Caco-2 (cell line): ENCODE measurements around the gene COX17. TPM values are rescaled to one million over a fixed set of nuclear protein-coding genes. Genes with fewer than 3 reads are reported as not detected.

ENCODE experiments used
- BruUV-seq: library from RNA; stranded (reverse); fragments of 400-500 nt; replicated peaks from 2 replicates; lab custom pipeline; 2021; lab: Mats Ljungman, UMichigan
- CTCF ChIA-PET: fragments of 300-600 bp; sonication (Branson Sonifier 250); formaldehyde crosslinking; loops from one replicate; lab custom pipeline; 2022; ENCODE audit warnings: antibody characterized with exemption; lab: Charles Lee
- POLR2A ChIA-PET: fragments of 300-600 bp; sonication (Branson Sonifier 250); formaldehyde crosslinking; loops from one replicate; lab custom pipeline; 2022; ENCODE audit warnings: antibody characterized with exemption; lab: Charles Lee
- DNase-seq, 2 experiments: peaks; one replicate each; pipeline versions ENCODE4 v3.0.0 to v3.0.0-alpha.2; 2020 to 2022
- H3K27me3 ChIP-seq: replicated peaks from 2 replicates; pipeline ENCODE4 v1.6.0; 2011; ENCODE audit warnings: low read length; ENCODE audit not compliant: control insufficient read depth, insufficient read depth
- H3K36me3 ChIP-seq: 2 replicates; pipeline ENCODE4 v1.5.1; 2011; ENCODE audit warnings: low read length; ENCODE audit not compliant: control insufficient read depth, insufficient read depth
- H3K4me1 ChIP-seq: fragments of 250-450 bp; sonication (Bioruptor Pico); 2 replicates; pipeline ENCODE4 v1.5.1; 2020; ENCODE audit warnings: mild to moderate bottlenecking
- H3K4me3 ChIP-seq: 2 replicates; pipeline ENCODE4 v1.5.1; 2011; ENCODE audit warnings: low read depth, mild to moderate bottlenecking, control low read depth, low read length
- H3K9me3 ChIP-seq: fragments of 250-450 bp; sonication (Bioruptor Pico); 2 replicates; pipeline ENCODE4 v1.5.1; 2020; ENCODE audit warnings: mild to moderate bottlenecking, moderate library complexity
- H3K27ac Mint-ChIP-seq: one replicate; pipeline ENCODE4 v1.8.0; 2022; ENCODE audit warnings: mixed read lengths; ENCODE audit not compliant: unreplicated experiment
- H3K27me3 Mint-ChIP-seq: one replicate; pipeline ENCODE4 v1.8.0; 2022; ENCODE audit warnings: mixed read lengths; ENCODE audit not compliant: insufficient read depth, unreplicated experiment
- H3K36me3 Mint-ChIP-seq: one replicate; pipeline ENCODE4 v1.8.0; 2022; ENCODE audit warnings: mild to moderate bottlenecking, mixed read lengths; ENCODE audit not compliant: insufficient read depth, unreplicated experiment
- H3K4me1 Mint-ChIP-seq: one replicate; pipeline ENCODE4 v1.8.0; 2022; ENCODE audit warnings: low read depth, mixed read lengths; ENCODE audit not compliant: unreplicated experiment
- H3K4me3 Mint-ChIP-seq: one replicate; pipeline ENCODE4 v1.8.0; 2022; ENCODE audit warnings: mild to moderate bottlenecking, moderate library complexity, mixed read lengths; ENCODE audit not compliant: unreplicated experiment
- H3K9me3 Mint-ChIP-seq: one replicate; pipeline ENCODE4 v1.8.0; 2022; ENCODE audit warnings: mixed read lengths; ENCODE audit not compliant: unreplicated experiment
- intact Hi-C: fragments of 100-400 bp; cut with micrococcal nuclease; formaldehyde crosslinking; loops from one replicate; pipeline ENCODE4 v1.10.0; 2022; ENCODE audit not compliant: unreplicated experiment
- total RNA-seq: library from RNA; stranded (reverse); gene quantifications from 2 replicates; pipeline ENCODE4 v1.2.3, GENCODE V29; 2022
- TF ChIP-seq, protein P1 (sequence below), 2 experiments: fragments of 200-600 bp in 1 of 2; IDR thresholded peaks; 1 replicate in 1 of 2; 2 replicates in 1 of 2; pipeline versions ENCODE4 v1.5.1 to v1.8.0; 2011 to 2022; ENCODE audit warnings: antibody characterized with exemption in 1 of 2, control low read depth in 1 of 2, inconsistent platforms in 1 of 2, low read depth in 1 of 2, low read length in 1 of 2, mild to moderate bottlenecking in 1 of 2, moderate library complexity in 1 of 2; ENCODE audit not compliant: insufficient read depth in 1 of 2, severe bottlenecking in 1 of 2, unreplicated experiment in 1 of 2

Gene COX17
- total RNA-seq, 1 experiment from 2014 or later = 43.6 TPM

DNA sequence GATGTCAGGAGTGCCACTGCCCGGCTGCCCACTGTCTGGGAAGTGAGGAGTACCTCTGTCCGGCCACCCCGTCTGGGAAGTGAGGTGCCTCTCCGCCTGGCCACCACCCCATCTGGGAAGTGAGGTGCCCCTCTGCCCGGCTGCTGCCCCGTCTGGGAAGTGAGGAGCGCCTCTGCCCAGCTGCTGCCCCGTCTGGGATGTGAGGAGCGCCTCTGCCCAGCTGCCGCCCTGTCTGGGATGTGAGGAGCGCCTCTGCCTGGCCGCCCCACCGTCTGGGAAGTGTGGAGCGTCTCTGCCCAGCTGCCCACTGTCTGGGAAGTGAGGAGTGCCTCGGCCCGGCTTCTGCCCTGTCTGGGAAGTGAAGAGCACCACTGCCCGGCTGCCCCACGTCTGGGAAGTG, 3.3 kb downstream of the COX17 start:
- intact Hi-C loops = loop anchor here (10.0 kb wide), 1 partner anchor 259 kb away; no protein-coding TSS in a partner anchor
- Histone ChIP-seq H3K36me3 (no peaks in the 10 kb centered on the region; the same call in 1 of the 2 replicates), H3K27me3 (no peaks in the 10 kb centered on the region), H3K9me3 (no peaks in the 10 kb centered on the region), H3K4me3 (no peak overlapping the region), H3K4me1 (peaks cover 13% of the 10 kb centered on the region)
- peaks cover 18% of the 10 kb centered on the region for H3K36me3 Mint-ChIP-seq
- ChIA-PET CTCF (no interaction called here), POLR2A (no interaction called here)
- peaks cover 6% of the 10 kb centered on the region for H3K4me1 Mint-ChIP-seq
- TF ChIP-seq, protein P1, sequence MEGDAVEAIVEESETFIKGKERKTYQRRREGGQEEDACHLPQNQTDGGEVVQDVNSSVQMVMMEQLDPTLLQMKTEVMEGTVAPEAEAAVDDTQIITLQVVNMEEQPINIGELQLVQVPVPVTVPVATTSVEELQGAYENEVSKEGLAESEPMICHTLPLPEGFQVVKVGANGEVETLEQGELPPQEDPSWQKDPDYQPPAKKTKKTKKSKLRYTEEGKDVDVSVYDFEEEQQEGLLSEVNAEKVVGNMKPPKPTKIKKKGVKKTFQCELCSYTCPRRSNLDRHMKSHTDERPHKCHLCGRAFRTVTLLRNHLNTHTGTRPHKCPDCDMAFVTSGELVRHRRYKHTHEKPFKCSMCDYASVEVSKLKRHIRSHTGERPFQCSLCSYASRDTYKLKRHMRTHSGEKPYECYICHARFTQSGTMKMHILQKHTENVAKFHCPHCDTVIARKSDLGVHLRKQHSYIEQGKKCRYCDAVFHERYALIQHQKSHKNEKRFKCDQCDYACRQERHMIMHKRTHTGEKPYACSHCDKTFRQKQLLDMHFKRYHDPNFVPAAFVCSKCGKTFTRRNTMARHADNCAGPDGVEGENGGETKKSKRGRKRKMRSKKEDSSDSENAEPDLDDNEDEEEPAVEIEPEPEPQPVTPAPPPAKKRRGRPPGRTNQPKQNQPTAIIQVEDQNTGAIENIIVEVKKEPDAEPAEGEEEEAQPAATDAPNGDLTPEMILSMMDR (IDR thresholded peaks at IDR 0.05; ENCODE audit: insufficient read depth in 1 of 2, low read depth in 1 of 2, low read length in 1 of 2, severe bottlenecking in 1 of 2, unreplicated experiment in 1 of 2) = no peak
- H3K9me3 Mint-ChIP-seq = no peaks in the 10 kb centered on the region
- no peak overlapping the region for H3K4me3 Mint-ChIP-seq
- DNase-seq = no peak
- H3K27ac Mint-ChIP-seq = no peak overlapping the region
- BruUV-seq = no TSS peak
- H3K27me3 Mint-ChIP-seq = no peaks in the 10 kb centered on the region

DNA sequence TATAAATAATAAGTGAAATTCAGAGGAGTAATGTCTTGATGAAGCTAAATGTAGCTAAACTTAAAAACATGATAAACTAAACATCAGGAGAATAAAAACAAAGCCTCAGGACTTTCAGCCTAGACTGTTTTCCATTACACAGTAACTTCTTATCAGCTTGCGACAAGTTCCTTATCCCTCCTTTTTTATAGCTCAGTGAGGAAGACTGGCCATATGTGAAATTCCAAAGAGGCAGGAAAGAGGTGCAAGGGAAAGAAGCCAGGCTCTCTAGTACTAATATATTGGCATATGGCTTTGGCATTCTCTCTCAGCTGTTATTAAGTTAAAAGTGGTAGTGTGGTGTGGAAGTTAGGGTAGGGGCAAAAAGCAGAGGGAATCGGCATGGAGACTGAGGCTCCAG, 4.4 kb downstream of the COX17 start:
- no peaks in the 10 kb centered on the region for H3K27me3 ChIP-seq
- ChIA-PET CTCF (no interaction called here), POLR2A (no interaction called here)
- no peak for DNase-seq
- H3K4me3 ChIP-seq = no peak overlapping the region
- H3K4me3 Mint-ChIP-seq = no peak overlapping the region
- H3K27me3 Mint-ChIP-seq = no peaks in the 10 kb centered on the region
- TF ChIP-seq, protein P1 (IDR thresholded peaks at IDR 0.05; ENCODE audit: insufficient read depth in 1 of 2, low read depth in 1 of 2, low read length in 1 of 2, severe bottlenecking in 1 of 2, unreplicated experiment in 1 of 2) = no peak
- H3K36me3 Mint-ChIP-seq = peaks cover 18% of the 10 kb centered on the region
- BruUV-seq = no TSS peak
- no peaks in the 10 kb centered on the region; the same call in 1 of the 2 replicates for H3K36me3 ChIP-seq
- H3K27ac Mint-ChIP-seq = no peak overlapping the region
- H3K9me3 ChIP-seq = no peaks in the 10 kb centered on the region
- H3K4me1 ChIP-seq = peaks cover 11% of the 10 kb centered on the region
- H3K9me3 Mint-ChIP-seq = no peaks in the 10 kb centered on the region
- intact Hi-C loops = loop anchor here (10.0 kb wide), 1 partner anchor 258 kb away; no protein-coding TSS in a partner anchor
- peaks cover 5% of the 10 kb centered on the region for H3K4me1 Mint-ChIP-seq

DNA sequence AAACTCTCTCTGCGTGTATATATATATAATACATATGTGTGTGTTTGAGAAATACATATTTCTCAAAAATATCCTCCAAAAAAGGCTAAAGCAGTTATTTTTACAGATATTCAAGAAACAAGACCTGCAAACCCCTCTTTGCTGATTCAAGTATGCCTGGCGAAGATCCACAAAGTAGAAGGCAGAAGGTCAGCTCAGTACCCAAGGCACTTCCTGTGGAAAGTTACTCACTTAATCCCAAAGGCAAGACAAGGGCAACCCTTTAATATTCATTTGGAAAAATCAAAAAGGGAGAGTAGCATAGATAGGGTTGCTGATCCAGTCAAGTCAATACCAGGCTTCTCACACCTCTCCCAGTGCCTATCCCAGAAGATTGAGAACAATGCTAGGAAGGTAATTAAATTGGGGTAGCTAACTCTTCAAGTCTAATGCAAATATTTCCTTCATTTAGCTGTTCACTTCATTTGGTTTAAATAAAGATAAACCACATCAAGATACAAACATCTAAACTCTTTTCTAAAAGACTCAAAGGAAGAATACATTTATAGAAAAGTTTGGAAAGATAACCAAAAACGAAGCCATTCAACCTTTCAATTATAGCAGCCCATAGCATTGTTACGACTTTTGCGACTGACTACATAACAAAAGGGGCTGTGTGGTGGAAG, 7.2 kb downstream of the COX17 start:
- no peaks in the 10 kb centered on the region; the same call in 1 of the 2 replicates for H3K36me3 ChIP-seq
- no peak overlapping the region for H3K27ac Mint-ChIP-seq
- H3K27me3 ChIP-seq = no peaks in the 10 kb centered on the region
- ChIA-PET CTCF (no interaction called here), POLR2A (no interaction called here)
- no peaks in the 10 kb centered on the region for H3K9me3 Mint-ChIP-seq
- no peak for DNase-seq
- no peak overlapping the region for H3K4me3 Mint-ChIP-seq
- BruUV-seq = no TSS peak
- no peaks in the 10 kb centered on the region for H3K9me3 ChIP-seq
- peaks cover 19% of the 10 kb centered on the region for H3K36me3 Mint-ChIP-seq
- intact Hi-C loops = loop anchor here (10.0 kb wide), 1 partner anchor 255 kb away; no protein-coding TSS in a partner anchor
- no peak overlapping the region for H3K4me3 ChIP-seq
- TF ChIP-seq, protein P1 (IDR thresholded peaks at IDR 0.05; ENCODE audit: insufficient read depth in 1 of 2, low read depth in 1 of 2, low read length in 1 of 2, severe bottlenecking in 1 of 2, unreplicated experiment in 1 of 2) = no peak
- H3K4me1 Mint-ChIP-seq = no peaks in the 10 kb centered on the region
- no peaks in the 10 kb centered on the region for H3K27me3 Mint-ChIP-seq
- peaks cover 9% of the 10 kb centered on the region; the same call in 1 of the 2 replicates for H3K4me1 ChIP-seq
